DMS114 treated with DMSO at 0.1 percent for 48 hours (cell line): ENCODE data around the gene COL27A1.

Experiments
- DNase-seq: peaks from one replicate; lab custom pipeline; 2025; ENCODE audit not compliant: unreplicated experiment; lab: John Stamatoyannopoulos, UW

Gene COL27A1

DNA sequence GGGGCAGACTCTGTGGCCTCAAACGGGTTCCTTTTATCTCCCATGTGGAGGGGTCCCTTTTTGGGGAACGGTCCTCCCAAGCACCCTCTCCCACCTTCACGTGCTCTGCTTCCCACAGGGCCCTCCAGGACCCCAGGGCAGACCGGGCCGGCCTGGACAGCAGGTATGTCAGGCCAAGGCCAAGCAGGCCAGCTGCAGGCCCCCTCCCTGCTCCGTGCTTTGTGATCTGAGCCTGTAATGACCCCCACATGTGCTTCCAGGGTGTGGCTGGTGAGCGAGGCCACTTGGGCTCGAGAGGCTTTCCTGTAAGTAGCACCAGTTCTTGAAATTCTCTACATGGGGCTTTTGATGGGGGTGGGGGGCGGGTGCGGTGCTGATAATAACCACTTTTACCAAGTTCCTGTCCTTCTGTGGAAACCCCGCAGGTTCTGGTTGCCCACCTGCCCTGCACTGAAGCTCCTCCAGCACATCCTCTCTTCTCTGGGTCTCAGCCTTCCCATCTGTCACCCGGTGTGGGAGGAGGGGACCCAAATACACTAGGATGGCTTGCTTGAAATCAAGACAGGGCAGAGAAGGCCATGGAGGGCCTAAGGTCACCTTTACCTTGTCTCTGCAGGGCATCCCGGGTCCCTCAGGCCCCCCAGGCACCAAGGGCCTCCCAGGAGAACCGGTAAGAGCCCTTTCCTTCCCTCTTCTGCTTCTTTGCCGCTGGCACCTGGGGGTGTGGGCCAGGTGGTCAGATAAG lies 109.6 kb downstream of the COL27A1 start:
- DNase-seq = no peak

DNA sequence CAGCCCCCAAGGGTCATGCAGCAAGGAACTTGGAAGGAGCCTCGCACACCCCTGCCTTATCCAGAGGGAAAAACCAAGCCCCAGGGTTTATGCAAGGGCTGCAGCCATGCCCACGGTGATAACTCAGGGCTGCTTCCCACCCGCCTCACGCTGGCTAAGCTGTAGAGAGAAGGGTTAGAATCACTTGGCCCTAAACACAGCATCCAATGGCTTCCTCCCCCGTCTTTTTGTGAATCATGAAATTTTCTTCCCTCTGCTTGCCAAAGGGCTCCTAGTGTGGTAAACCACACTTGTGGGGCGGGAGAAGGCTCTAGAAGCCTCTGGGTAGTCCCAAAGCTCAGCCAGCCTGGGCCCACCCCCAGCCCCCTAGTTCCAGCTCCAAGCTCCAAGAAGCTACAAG lies 111.6 kb downstream of the COL27A1 start:
- DNase-seq = no peak

DNA sequence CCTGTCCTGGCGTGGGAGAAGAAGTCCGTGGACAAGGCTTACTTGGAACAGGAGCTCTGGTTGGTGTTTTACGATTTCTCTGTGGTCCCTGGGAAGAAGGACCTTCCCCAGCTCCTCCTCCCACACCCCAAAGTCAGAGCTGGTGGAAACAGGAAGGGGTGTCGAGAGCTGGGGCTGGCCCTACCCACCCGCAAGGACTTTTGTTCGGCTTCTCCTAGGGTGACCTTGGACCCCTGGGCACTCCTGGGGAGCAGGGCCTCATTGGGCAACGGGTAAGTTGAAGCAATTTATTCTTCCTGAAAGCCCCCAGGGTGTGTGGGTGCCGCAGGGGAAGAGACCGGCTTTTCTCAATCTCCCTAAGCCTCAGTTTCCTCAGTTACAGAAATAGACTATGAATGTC lies 113.7 kb downstream of the COL27A1 start:
- no peak for DNase-seq

DNA sequence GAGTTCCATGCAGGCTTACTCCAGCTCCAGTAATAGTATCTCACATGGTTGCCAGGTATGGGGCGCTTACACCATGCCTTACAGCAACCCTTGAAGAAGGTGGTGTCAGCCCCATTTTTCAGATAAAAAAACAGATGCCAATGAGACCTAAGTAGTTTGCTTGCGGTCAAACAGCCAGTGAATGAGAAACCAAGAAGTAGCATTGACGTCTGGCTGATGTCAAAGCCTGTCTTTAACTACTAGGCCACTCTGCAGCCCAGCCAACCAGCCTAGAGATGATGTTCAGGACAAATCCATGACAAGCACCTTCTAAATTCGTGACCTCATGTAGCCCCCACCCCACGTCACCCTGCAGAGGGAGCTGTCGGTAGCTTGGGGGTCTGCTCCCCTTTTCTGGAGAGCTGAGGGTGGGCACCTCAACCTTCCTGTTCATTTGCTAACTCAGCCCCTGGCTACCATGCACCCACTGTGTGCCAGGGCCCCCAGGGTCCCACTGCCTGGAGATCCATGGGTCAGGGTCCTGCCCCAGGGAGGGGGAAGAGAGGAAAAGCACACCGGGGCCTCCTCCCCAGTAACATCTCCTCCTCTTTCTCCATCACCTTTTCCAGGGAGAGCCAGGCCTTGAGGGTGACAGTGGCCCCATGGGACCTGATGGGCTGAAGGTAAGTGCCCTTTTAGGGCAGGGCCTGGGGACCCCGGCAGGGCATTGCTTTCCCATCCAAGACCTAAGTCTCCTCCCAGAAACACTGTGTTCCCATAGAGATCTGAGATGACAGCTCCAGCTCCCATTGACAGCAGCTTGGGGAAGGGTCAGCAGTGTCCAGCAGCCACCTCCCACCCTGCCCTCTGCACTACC lies 115.0 kb downstream of the COL27A1 start:
- no peak for DNase-seq

DNA sequence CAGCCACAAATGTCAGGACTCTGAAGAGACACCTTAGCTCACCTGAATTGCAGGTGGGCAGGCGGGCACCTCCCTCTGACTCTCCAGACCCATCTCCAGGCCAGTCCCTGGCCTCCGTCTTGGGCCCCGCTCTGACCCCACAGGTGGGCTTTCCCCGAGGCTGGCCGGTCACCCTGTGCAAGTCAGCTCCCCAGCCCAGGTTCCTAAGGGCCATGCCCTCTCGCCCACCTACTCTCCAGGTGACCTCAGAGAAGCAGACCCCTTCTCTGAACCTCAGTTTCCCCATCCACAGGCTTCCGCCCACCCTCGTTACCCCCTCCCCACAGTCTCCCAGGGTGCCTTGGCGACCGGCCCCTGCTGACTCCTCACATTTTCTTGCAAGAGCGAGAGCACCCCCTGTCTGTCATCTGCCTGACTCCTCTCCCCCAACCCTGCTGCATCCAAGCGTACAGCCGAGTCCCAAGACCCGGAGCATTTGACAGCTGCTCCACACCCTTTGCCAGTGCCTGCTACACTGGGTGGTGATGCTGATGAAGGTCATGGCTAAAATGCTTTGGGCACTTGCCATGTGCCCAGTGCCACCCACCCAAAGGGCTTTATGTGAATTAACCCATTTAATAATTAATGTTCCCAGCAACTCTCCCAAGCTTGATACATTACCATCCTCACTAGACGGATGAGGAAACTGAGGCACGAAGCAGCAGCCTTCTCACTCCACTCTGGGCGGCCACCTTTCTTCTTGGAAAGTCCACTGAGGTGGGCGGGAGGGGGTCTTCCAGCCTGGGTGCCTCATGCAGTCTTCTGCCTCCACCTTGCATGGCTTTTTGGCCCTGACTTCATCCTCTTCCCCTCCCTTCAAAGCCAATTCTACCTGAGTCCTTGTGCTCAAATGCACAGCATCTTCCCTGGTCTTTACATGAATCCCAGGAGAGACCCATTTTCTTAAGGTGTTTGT lies 116.5 kb downstream of the COL27A1 start:
- peak; percentile 1 for DNase-seq

DNA sequence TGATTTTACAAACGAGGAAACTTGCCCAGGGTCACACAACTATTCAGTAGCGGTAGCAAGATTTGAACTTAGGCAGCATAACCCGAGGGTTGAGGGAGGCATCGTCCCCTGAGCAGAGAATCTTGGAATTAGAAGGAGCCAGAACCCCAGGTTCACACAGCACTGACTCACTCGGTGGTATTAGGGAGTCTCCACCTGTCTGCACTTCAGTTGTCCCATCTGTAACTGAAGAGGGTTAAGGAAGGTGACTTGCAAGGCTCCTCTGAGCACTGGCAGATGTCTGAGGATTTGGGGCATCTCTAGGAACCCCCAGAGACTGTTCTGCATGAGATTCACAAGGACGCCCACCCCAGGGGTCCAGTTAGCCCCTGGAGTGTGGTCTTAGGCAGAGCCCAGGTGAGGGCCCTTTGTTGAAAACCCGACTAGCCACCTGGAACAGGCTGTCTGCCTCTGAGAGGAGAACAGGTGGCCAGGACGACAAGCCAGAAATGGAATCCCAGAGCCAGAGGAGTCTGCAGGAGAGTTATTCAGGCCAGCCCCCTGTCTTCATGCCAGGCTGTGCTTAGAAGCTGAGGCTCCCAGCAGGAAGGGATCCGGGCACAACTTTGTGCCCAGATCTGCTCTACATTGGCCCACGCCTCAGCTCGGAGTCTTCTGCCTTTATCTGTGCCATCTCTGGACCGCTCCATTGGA lies 117.5 kb downstream of the COL27A1 start:
- no peak for DNase-seq

DNA sequence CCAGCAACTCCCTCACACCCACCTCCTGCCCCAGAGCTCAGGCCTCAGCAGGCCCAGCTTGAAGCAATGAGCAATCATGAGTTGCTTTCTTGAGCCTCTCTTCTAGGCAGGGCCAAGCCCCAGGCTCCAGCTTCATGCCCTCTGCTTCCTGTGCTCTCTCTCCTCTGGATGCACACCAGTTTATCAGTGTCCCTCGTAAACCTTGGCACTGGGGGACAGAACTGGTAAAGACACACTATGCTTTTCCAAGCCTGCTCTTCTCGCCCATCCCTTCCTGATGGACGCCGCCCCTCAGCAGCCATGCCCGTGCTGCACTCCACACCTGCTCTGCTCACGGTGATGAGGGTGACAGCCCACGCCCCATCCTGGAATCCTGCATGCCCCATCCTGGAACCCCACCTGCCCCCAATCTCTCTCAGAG lies 118.1 kb downstream of the COL27A1 start:
- no peak for DNase-seq

DNA sequence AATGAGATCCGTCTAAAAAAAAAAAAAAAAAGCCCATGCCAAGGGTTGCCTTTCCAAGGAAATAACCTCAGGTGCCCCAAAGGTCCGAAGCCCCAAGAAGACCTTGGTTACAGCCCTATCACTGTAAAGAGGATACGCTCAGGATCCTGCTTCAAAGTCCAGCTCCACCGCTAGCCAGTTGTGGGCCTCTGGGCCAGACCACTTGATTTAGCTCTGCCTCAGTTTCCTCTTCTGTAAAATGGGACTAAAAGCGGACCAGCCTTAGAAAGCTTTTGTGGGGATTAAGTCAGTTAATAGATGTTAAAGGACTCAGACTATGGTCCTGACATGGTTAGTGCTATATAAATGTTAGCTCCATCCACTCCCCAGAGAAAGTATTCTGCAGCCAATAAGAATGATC lies 118.9 kb downstream of the COL27A1 start:
- DNase-seq = no peak

DNA sequence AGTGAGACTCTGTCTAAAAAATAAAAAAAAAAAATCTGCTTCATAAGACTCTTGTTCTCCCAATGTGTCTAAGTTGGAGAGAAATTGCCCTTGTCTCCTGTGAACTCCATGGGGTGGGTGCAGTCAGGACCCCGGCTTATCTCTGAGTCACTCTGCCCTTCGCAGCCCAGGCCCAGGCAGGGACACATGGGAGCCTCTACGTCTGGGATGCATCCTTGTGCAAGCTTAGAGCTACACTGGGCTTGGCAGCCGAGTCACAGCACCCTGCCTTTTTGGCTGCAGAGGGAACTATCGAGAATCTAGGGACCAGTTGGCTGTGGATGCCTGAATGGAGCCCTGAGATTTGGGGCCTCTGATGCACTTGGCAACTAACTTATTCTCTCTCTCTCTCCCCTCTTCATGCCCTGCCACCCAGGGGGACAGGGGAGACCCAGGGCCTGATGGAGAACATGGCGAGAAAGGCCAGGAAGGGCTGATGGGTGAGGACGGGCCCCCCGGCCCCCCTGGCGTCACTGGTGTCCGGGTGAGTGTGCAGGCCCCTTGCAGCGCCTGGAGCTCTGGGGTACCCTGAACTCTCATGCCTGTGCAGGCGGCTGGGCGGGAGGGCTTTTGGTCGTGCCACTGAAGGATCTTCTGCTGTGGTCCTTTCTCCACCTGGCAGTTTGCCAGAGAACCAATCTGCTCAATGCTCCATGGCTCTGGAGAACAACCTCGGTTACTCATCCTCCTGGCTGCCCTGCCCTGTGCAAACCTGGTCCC lies 120.1 kb downstream of the COL27A1 start:
- DNase-seq = no peak

DNA sequence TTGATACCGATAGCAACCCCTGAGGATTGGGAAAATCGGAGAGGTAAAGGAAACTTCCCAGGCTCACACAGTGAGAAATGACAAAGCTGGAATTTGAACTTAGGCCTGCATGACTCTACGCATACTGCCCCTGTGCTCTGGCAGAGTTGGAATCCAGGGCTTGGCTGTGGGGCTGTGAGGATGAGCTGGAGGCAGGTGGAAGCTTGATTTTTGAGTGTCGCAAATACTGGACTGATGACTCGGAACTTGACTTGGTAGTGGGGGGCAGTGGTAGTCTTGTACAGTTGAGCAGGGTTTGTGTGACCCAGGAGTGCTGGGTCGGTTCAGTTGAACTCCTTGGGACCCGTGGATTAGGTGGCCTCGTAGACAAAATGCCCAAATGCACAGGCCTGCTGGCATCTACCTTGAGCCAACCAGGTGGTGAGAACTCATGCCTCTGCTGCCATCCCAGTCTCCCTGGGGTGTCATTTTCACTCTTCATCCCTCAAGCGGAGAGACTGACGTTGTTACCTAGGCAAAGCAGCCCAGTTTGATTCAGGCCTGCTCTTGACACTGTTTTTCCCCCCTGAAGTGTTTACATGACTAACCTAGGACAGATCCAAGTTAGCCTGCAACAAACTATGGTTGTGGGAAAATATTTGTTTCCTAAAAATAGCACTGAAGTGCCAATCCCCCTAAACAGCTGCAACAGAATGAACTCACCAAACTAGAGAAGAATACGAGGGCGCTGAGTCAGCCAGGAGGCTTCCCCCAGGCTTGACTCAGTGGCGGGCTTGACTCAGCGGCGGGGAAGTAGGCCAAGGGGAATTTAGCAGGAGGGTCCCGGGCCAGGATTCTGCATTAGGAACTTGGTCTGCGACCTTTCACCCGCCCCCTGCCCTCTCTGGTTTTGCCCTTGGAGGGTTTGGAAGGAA lies 121.8 kb downstream of the COL27A1 start:
- DNase-seq = no peak

DNA sequence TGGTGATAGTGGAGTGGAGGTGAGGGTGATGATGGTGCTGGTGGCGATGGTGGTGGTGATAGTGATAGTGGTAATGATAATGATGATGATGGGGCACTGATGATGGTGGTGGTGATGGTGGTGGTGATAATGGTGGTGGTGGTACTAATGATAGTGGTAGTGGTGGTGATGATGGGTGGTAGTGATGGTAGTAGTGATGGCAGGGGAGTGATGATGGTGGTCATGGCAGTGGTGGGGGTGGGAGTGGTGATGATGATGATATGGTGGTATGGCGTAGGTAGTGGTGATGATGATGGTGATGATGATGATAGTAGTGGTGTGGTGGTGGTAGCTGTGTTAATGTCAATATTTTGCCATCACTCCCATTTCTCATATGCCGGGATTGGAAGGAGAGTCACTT lies 123.0 kb downstream of the COL27A1 start:
- DNase-seq = no peak

DNA sequence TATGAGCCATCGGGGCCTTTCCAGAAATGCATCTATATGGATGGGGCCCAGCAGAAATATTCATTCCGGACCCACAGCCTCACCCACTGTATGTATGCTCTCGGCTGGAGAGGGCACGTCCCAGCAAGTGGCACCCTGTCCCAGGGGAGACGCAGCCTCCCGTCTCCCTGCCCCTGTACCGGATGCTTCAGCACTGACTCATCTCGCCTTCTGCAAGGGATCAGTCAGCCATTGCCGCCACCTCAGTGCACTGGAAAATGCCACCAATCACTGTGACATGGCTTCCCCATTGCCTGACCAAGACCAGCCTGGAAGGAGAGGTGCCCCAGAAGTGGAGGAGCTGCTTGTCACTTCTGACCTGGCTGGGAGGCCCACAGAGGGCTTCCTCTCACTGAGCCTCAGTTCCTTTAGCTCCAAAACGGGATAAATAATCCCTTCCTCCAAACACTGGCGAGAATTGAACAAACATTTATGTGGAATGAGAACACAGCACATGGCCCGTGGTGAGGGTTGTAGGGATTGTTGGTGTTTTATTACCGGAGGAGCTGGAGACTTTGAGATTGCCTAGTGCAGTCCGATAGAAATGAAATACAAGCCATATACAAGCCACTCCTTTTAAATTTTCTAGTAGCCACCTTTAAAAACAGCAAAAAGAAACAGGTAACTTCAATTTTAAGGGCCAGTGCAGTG lies 123.7 kb downstream of the COL27A1 start:
- no peak for DNase-seq

DNA sequence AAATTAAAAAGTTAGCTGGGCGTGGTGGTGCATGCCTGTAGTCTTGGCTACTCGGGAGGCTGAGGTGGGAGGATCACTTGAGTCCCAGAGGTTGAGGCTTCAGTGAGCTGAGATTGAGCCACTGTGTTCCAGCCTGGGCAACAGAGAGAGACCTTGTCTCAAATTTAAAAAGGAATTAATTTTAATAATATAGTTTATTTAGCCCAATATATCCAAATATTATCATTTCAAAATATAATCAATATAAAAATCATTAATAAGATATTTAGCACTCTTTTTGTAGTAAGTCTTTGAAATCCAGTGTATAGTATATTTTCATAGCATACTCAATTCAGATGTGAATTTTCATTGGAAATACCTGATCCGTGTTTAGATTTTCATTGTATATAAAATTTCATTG lies 124.4 kb downstream of the COL27A1 start:
- no peak for DNase-seq

DNA sequence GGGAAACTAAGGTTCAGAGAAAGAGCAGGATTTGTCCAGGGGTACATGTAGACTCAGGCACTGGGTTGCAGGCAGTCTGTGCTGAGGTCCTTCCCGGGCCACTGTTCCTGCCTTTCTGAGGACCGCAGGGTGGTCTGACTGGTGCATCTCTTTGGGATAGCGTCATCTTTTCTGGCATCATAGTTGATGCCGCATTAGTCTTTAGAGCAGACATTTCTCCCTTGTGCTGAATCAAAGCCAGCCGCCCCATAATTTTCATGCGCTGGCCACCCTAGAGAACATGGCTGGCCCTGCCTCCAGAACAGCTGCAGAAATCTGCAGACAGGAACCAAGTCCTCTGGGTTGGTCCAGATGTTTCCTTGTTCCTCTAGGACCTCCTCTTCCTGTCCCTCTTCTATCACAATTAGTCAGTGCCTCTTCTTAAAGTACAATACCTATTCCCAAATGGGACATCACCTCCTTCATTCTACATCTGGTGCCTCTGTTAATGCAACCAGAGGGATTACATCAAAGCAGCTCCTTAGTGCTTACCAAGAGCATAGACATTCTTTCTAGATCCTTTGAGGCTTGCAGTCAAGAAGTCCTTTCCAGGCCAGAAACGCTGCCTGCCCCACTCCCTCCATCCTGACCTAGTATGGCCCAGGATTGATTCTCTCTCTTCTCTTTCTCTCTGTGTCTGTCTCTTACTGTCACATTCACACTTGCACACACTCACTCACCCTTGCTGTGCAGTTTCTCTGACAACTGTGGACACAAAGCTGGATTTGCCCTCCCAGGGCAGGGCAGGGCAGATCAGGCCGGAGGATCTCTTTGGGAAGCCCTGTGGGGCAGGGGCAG lies 125.5 kb downstream of the COL27A1 start:
- no peak for DNase-seq

DNA sequence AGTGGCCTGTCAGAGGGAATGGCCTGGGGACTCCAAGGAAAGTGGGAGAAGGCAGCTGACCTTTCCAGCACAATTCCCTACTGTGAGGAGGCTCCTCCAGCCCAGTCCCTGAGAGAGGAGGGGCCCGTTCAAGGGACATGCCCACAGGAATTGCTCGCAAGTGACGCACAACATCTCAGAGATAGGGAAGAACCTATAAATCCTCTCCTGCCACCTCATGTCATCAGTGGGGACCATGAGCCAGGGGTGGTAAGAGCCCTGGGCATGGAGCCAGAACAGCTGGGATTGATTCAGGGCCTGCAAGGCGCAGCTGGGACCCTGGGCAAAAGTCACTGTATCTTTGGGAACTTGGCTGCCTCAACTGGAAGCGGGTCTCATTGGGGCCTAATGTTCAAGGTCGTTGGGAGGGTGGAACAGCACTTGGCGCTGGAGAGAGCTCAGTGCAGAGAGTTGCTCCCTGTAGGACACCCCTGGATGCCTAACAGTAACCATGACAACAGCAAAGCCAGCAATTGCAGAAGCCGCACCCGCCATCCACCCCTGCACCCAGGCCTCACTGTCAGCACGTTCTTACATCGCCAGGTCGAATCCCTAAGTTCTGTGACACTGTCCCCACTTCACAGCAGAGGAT lies 126.3 kb downstream of the COL27A1 start:
- no peak for DNase-seq

DNA sequence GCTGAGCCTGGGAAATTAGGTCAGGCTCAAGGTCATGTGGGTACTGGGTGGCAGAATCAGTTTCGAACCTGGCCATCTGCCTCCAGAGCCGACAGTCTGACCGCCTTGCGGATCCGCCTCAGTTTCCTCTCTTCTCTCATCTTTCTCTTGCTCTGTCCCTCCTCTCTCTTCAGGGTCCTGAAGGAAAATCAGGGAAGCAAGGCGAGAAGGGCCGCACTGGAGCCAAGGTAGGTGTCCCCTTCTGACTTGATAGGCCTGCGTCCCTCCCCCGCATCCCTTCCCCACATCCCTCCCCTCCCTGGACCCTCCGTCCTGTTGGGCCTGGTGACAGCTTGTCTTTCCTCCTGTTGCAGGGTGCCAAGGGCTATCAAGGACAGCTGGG lies 126.8 kb downstream of the COL27A1 start:
- no peak for DNase-seq

DNA sequence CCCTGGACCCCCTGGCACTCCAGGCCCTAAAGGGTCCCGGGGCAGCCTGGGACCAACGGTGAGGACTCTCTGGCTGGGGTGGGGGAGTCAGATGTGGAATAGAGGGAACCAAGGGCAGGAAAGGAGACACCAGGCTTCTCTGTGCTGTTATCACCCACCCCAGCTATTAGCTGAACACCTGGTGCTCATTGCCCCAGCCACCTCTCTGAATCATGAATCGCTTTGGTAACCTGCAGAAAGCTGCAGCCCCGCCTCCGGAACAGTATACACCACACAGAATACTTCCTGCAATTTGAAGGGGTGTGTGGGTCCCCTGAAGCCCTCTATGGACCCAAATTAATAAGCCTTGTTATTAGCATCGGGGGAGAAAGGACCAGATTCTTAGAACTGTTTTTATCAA lies 127.2 kb downstream of the COL27A1 start:
- no peak for DNase-seq
